ENCODE results near the gene GIMAP2.

- TF ChIP-seq CTCF (IDR thresholded peaks at IDR 0.05; ENCODE audit: insufficient read depth, low read length, poor library complexity, severe bottlenecking), result no peak
- no peak for TF ChIP-seq EZH2phosphoT487 (conservative IDR thresholded peaks at IDR 0.05; ENCODE audit: low read length)
Observed at GRCh38 chr7:150688630-150689029, 3.1 kb downstream of the GIMAP2 start.
